Lower lobe of right lung (tissue), 2 donors: ENCODE results near the gene ZNF491. TPM values are rescaled to one million over a fixed set of nuclear protein-coding genes. Genes with fewer than 3 reads are reported as not detected.
"Not testable (repeated sequence)": the region's sequence is repeated elsewhere in the genome, so short reads cannot be mapped to it uniquely, and the experiment has no call there.

Experiments
- ATAC-seq, 2 donors: fragments of 200-7000 bp; cut with Tn5 transposase; one replicate each; pipeline ENCODE4 v1.9.1; 2020 to 2022; ENCODE audit warnings: mild to moderate bottlenecking in 2 of 2, moderate library complexity in 2 of 2
- DNase-seq: peaks from one replicate; pipeline ENCODE4 v3.0.0-alpha.2; 2020
- H3K27ac ChIP-seq: fragments of 200-600 bp; one replicate; pipeline ENCODE4 v1.8.0; 2022
- H3K27me3 ChIP-seq: fragments of 200-600 bp; one replicate; pipeline ENCODE4 v1.8.0; 2022; ENCODE audit warnings: low read depth
- H3K36me3 ChIP-seq: fragments of 200-600 bp; one replicate; pipeline ENCODE4 v1.8.0; 2022; ENCODE audit warnings: mild to moderate bottlenecking
- H3K4me1 ChIP-seq: fragments of 200-600 bp; one replicate; pipeline ENCODE4 v1.8.0; 2022
- H3K4me3 ChIP-seq: fragments of 200-600 bp; one replicate; pipeline ENCODE4 v1.8.0; 2022; ENCODE audit warnings: mild to moderate bottlenecking
- H3K9me3 ChIP-seq: fragments of 200-600 bp; one replicate; pipeline ENCODE4 v1.8.0; 2022
- CTCF ChIP-seq: fragments of 200-600 bp; IDR thresholded peaks from one replicate; pipeline ENCODE4 v1.8.0; 2022; ENCODE audit warnings: antibody characterized with exemption, mild to moderate bottlenecking
- intact Hi-C: fragments of 100-400 bp; cut with DNase I; formaldehyde crosslinking; loops from one replicate; pipeline ENCODE4 v1.11.0; 2022
- total RNA-seq: library from RNA; stranded (reverse); fragmentation: NEBNext Ultra II Directional; extraction: Animal tissue kit (Norgen Biotek cat#: 25700); gene quantifications from one replicate; pipeline ENCODE4 v1.2.1, GENCODE V29; 2021
- donor health status: DM: no; HTN: yes; CAD: no; lungs with severe emphysema.

ZNF491 gene
- total RNA-seq, 1 donor from 2014 or later, result 2.3 TPM

- no peak for TF ChIP-seq CTCF
- H3K9me3 ChIP-seq, result peaks cover 23% of the 10 kb centered on the region
- H3K27me3 ChIP-seq, result no peaks in the 10 kb centered on the region
- no peak for DNase-seq
- H3K36me3 ChIP-seq, result no peaks in the 10 kb centered on the region
- intact Hi-C loops, result no loop called here
- ATAC-seq, result no peak
- peaks cover 12% of the 10 kb centered on the region for H3K4me1 ChIP-seq
- no peak overlapping the region for H3K27ac ChIP-seq
- H3K4me3 ChIP-seq, result no peak overlapping the region
Measured at GRCh38 chr19:11769995-11770394, 28.3 kb upstream of the ZNF491 start.

GRCh38 chr19:11771520-11771919 lies 26.8 kb upstream of the ZNF491 start:
- DNase-seq, H3K36me3 ChIP-seq, H3K27ac ChIP-seq, ATAC-seq, H3K27me3 ChIP-seq, H3K4me3 ChIP-seq, intact Hi-C loops: not testable (repeated sequence)
- TF ChIP-seq CTCF, result peak; percentile 13
- H3K4me1 ChIP-seq, result peaks cover 10% of the 10 kb centered on the region
- H3K9me3 ChIP-seq, result peaks cover 34% of the 10 kb centered on the region

GRCh38 chr19:11776669-11777068 lies 21.7 kb upstream of the ZNF491 start:
- H3K4me3 ChIP-seq, H3K4me1 ChIP-seq, DNase-seq, H3K27ac ChIP-seq, ATAC-seq, intact Hi-C loops, H3K27me3 ChIP-seq: not testable (repeated sequence)
- peaks cover 42% of the 10 kb centered on the region for H3K36me3 ChIP-seq
- peaks cover 78% of the 10 kb centered on the region for H3K9me3 ChIP-seq

- H3K4me3 ChIP-seq, result no peak overlapping the region
- peaks cover 42% of the 10 kb centered on the region for H3K36me3 ChIP-seq
- H3K4me1 ChIP-seq, result no peaks in the 10 kb centered on the region
- DNase-seq (no peak), ATAC-seq (no peak)
- intact Hi-C loops, result no loop called here
- H3K9me3 ChIP-seq, result peaks cover 89% of the 10 kb centered on the region
- H3K27ac ChIP-seq, result no peak overlapping the region
- TF ChIP-seq CTCF, result no peak
- no peaks in the 10 kb centered on the region for H3K27me3 ChIP-seq
Measured at GRCh38 chr19:11780431-11781020, 17.8 kb upstream of the ZNF491 start.

GRCh38 chr19:11781295-11782057 lies 16.8 kb upstream of the ZNF491 start:
- DNase-seq (no peak), ATAC-seq (no peak)
- intact Hi-C loops, result no loop called here
- peaks cover 89% of the 10 kb centered on the region for H3K9me3 ChIP-seq
- peaks cover 42% of the 10 kb centered on the region for H3K36me3 ChIP-seq
- no peaks in the 10 kb centered on the region for H3K27me3 ChIP-seq
- H3K4me3 ChIP-seq, result no peak overlapping the region
- no peaks in the 10 kb centered on the region for H3K4me1 ChIP-seq
- no peak for TF ChIP-seq CTCF
- H3K27ac ChIP-seq, result no peak overlapping the region

- no peak for TF ChIP-seq CTCF
- no peak for DNase-seq
- no peak for ATAC-seq
- peaks cover 28% of the 10 kb centered on the region for H3K36me3 ChIP-seq
- no peak overlapping the region for H3K27ac ChIP-seq
- H3K27me3 ChIP-seq, result no peaks in the 10 kb centered on the region
- H3K9me3 ChIP-seq, result peaks cover 87% of the 10 kb centered on the region
- no peaks in the 10 kb centered on the region for H3K4me1 ChIP-seq
- H3K4me3 ChIP-seq, result no peak overlapping the region
- intact Hi-C loops, result no loop called here
Measured at GRCh38 chr19:11783767-11784166, 14.6 kb upstream of the ZNF491 start.
